HEK293T (cell line): ENCODE results near the gene RGSL1.

Experiments used
- ELF4 ChIP-seq: fragments of 450-650 bp; IDR thresholded peaks from 2 replicates; pipeline ENCODE4 v1.6.1; 2017; ENCODE audit warnings: antibody characterized with exemption
- FOXA1 ChIP-seq: fragments of 450-650 bp; IDR thresholded peaks from 2 replicates; pipeline ENCODE4 v1.6.1; 2016; ENCODE audit warnings: mild to moderate bottlenecking
- L3MBTL2 ChIP-seq: fragments of 450-650 bp; conservative IDR thresholded peaks from 2 replicates; pipeline ENCODE4 v1.6.1; 2016; ENCODE audit warnings: mild to moderate bottlenecking
- LEF1 ChIP-seq: fragments of 450-650 bp; IDR thresholded peaks from 2 replicates; pipeline ENCODE4 v1.6.1; 2017; ENCODE audit warnings: mild to moderate bottlenecking, borderline replicate concordance
- NFRKB ChIP-seq: fragments of 450-650 bp; IDR thresholded peaks from 2 replicates; pipeline ENCODE4 v1.6.1; 2016; ENCODE audit warnings: mild to moderate bottlenecking, moderate library complexity
- SUZ12 ChIP-seq: fragments of 450-650 bp; IDR thresholded peaks from 2 replicates; pipeline ENCODE4 v1.6.1; 2016; ENCODE audit warnings: mild to moderate bottlenecking

GRCh38 chr1:182549811-182550210 is 99.9 kb downstream of the RGSL1 start:
- no peak for TF ChIP-seq L3MBTL2
- TF ChIP-seq NFRKB = no peak
- no peak for TF ChIP-seq LEF1
- TF ChIP-seq FOXA1 = no peak
- TF ChIP-seq SUZ12 = no peak
- no peak for TF ChIP-seq ELF4
